ENCODE measurements around the gene ZNF296. TPM values are rescaled to one million over a fixed set of nuclear protein-coding genes. Genes with fewer than 3 reads are reported as not detected.

Gene ZNF296
- total and polyA plus RNA-seq, 2 of the 13 experiments (the other 11 are each of a cell fraction or from before 2014, with no cell fraction given), result 0.26 to 0.62 TPM

GRCh38 chr19:45079063-45079910, 3.0 kb upstream of the ZNF296 start, which contains the start of gene GEMIN7 (continued):
- TF ChIP-seq, protein P1, sequence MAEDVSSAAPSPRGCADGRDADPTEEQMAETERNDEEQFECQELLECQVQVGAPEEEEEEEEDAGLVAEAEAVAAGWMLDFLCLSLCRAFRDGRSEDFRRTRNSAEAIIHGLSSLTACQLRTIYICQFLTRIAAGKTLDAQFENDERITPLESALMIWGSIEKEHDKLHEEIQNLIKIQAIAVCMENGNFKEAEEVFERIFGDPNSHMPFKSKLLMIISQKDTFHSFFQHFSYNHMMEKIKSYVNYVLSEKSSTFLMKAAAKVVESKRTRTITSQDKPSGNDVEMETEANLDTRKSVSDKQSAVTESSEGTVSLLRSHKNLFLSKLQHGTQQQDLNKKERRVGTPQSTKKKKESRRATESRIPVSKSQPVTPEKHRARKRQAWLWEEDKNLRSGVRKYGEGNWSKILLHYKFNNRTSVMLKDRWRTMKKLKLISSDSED (CRISPR knock-in tag; IDR thresholded peaks at IDR 0.05), result 0 out of 2 replicates have a peak, but pooled peaks have one; percentile 28
- no peak for TF ChIP-seq ZNF562 (CRISPR knock-in tag; IDR thresholded peaks at IDR 0.05; ENCODE audit: borderline replicate concordance)
- TF ChIP-seq JARID2 (CRISPR knock-in tag; IDR thresholded peaks at IDR 0.05; ENCODE audit: insufficient replicate concordance), result no peak
- TF ChIP-seq AKNA (CRISPR knock-in tag; IDR thresholded peaks at IDR 0.05; ENCODE audit: borderline replicate concordance), result 0 out of 2 replicates have a peak, but pooled peaks have one; percentile 16
- peak; percentile 98 for TF ChIP-seq ZBTB38 (CRISPR knock-in tag; IDR thresholded peaks at IDR 0.05)
- peak; percentile 97 for TF ChIP-seq MED8 (CRISPR knock-in tag; IDR thresholded peaks at IDR 0.05; ENCODE audit: insufficient replicate concordance)
- peak; percentile 76; the same call in 1 of the 2 replicates for TF ChIP-seq ZNF557 (CRISPR knock-in tag; IDR thresholded peaks at IDR 0.05)
- peak; percentile 88 for TF ChIP-seq ETV6 (CRISPR knock-in tag; conservative IDR thresholded peaks at IDR 0.05)
- no peak for TF ChIP-seq RFX5 (IDR thresholded peaks at IDR 0.05; ENCODE audit: low read depth, low read length)
- TF ChIP-seq ZFP91 (CRISPR knock-in tag; IDR thresholded peaks at IDR 0.05; ENCODE audit: borderline replicate concordance), result peak; percentile 95
- TF ChIP-seq, protein P2, sequence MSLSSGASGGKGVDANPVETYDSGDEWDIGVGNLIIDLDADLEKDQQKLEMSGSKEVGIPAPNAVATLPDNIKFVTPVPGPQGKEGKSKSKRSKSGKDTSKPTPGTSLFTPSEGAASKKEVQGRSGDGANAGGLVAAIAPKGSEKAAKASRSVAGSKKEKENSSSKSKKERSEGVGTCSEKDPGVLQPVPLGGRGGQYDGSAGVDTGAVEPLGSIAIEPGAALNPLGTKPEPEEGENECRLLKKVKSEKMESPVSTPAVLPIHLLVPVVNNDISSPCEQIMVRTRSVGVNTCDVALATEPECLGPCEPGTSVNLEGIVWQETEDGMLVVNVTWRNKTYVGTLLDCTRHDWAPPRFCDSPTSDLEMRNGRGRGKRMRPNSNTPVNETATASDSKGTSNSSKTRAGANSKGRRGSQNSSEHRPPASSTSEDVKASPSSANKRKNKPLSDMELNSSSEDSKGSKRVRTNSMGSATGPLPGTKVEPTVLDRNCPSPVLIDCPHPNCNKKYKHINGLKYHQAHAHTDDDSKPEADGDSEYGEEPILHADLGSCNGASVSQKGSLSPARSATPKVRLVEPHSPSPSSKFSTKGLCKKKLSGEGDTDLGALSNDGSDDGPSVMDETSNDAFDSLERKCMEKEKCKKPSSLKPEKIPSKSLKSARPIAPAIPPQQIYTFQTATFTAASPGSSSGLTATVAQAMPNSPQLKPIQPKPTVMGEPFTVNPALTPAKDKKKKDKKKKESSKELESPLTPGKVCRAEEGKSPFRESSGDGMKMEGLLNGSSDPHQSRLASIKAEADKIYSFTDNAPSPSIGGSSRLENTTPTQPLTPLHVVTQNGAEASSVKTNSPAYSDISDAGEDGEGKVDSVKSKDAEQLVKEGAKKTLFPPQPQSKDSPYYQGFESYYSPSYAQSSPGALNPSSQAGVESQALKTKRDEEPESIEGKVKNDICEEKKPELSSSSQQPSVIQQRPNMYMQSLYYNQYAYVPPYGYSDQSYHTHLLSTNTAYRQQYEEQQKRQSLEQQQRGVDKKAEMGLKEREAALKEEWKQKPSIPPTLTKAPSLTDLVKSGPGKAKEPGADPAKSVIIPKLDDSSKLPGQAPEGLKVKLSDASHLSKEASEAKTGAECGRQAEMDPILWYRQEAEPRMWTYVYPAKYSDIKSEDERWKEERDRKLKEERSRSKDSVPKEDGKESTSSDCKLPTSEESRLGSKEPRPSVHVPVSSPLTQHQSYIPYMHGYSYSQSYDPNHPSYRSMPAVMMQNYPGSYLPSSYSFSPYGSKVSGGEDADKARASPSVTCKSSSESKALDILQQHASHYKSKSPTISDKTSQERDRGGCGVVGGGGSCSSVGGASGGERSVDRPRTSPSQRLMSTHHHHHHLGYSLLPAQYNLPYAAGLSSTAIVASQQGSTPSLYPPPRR (CRISPR knock-in tag; IDR thresholded peaks at IDR 0.05; ENCODE audit: borderline replicate concordance), result no peak; the same call in 1 of the 2 replicates
- TF ChIP-seq PRPF4 (IDR thresholded peaks at IDR 0.05; ENCODE audit: low read depth, low read length, poor library complexity, severe bottlenecking), result no peak
- TF ChIP-seq TAF1 (CRISPR knock-in tag; IDR thresholded peaks at IDR 0.05), result peak; percentile 91
- TF ChIP-seq ZNF703 (CRISPR knock-in tag; IDR thresholded peaks at IDR 0.05; ENCODE audit: borderline replicate concordance), result no peak
